ENCODE results near the gene EPN3. TPM values are rescaled to one million over a fixed set of nuclear protein-coding genes. Genes with fewer than 3 reads are reported as not detected.

Gene EPN3
- total RNA-seq, 1 experiment from 2014 or later: not detected

DNA sequence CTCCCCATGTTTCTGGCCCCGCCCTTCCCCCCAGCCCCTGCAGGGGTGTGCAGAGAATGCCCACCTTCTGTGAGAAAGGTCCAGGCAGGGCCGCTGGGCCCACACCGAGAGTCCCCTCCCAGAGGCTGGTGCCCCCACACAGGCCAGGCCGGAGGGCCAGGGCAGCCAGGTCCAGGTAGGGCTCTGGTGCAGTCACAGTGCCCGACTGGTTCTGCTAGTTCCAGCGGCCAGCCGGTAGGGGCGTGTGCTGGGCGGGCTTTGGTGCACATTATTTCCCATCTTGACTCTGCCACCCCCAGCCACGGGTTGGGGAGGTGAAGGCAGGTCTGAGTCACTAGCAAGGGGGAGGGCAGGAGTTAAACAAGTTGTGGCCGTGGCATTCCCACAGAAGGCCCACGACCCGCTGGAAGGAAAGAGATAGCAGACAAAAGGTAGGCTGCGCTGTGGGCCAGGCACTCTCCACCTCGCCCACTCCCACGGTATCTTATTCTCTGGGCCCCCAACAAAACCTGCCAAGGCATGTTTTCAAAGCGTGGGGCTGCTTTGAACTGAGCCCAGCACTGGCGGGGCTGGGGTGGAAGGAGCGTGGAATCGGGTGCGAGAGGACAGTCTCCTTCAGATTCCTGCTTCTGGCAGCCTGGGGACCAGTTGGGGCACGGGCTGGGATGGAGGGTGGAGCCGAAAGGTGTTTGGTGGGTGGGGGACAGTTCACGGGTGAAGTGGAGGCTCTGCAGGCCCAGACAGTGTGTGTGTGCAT, 1.9 kb downstream of the EPN3 start:
- no peak for DNase-seq (ENCODE audit: low read depth)

DNA sequence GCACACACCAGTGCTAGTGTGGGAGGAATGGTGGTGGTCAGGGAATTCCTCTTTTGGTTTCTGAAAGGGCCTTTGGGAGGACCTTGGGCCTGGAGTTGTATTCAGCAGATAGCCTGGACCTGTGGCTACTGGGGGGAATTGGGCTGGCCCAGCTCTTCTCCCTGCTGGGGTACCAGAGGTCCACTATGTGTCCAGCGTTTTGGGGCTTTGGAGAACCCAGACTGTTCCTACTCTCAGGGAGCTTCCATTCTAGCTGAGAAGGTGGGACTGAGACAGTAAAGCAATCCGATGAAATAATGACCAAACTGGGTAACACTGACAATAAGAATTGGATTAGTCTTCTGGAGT, 2.4 kb downstream of the EPN3 start:
- no peak for DNase-seq (ENCODE audit: low read depth)

DNA sequence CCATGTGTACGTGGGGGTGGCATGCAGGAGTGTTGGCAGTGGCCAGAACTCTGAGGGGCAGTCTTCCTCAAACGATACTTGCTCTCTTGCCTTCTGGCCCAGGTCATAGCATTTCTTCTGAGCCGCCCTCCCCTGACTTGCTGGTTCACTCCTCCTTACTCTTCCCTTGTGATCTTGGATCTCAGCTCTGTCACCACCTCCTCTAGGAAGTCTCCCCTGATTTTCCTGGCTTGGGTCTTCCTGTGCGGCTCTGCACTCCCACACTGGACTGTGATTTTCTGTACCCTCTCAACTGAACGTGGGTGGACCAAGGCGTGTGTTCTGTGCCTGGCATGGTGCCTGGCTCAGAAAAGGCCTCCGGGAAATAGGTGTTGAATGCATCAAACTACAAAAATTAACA, 2.9 kb downstream of the EPN3 start:
- DNase-seq (ENCODE audit: low read depth): no peak

DNA sequence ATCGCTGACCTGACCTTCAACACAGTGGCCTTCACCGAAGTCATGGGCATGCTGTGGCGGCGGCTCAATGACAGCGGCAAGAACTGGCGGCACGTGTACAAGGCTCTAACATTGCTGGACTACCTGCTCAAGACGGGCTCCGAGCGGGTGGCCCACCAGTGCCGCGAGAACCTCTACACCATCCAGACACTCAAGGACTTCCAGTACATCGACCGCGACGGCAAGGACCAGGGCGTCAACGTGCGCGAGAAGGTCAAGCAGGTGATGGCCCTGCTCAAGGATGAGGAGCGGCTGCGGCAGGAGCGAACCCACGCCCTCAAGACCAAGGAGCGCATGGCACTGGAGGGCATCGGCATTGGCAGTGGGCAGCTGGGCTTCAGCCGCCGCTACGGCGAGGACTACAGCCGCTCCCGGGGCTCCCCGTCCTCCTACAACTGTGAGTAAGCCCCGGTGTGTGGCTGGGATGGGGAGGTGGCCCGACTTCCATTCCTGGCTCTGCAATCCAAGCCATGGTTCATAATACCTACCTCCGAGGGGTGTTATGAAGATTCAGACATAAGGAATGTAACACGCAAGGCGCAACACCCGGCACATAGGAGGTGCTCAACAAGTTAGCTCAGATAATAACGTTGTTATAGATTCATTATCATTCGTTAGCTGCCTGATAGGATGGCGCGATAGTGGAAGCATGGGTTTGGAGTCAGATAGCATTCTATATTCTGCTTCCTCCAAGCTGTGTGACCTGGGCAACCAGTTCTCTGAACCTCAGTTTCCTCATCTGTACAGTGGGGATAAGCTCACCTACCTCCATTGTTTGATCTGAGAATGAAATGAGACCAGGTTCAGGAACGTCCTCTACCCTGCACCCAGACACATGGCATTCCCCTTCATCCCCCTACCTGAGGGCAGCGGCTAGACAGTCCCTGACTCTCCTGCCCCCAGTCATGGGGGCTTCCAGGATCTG, 4.4 kb downstream of the EPN3 start:
- no peak for DNase-seq (ENCODE audit: low read depth)

DNA sequence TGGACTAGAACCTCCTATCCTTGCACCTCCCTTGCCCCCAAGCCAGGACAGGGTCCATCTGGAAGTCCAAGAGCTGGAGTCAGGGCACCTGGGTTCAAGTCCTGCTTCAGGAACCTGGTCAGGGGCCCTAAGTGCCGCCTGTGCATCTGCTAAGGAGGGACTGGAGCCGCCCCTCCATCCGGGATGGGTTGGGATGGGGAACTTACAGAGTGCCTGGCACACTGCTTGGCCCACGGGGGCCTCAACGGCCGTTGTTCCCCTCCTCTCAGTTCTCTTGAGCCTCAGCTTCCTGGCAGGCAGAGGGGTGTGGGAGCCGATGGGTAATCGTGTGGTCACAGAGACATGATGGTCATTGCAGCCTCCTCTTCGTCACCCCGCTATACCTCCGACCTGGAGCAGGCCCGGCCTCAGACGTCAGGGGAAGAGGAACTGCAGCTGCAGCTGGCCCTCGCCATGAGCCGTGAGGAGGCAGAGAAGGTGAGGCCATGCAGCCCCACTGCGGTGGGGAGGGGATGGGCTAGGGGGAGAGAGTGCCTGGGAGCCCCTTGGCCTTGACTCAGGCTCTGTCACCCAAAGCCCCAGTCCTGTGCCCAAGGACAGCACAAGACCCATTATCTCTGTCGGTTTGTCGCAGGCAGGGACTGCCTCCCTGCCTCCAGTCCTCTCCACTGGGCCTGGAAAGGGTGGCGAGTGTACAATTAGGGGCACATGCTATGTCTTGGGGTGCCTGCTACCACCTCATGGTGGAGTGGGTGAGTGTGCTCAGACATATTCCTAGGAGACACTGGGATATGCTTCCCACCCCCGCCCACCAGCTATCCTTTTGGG, 5.4 kb downstream of the EPN3 start:
- no peak for DNase-seq (ENCODE audit: low read depth)

DNA sequence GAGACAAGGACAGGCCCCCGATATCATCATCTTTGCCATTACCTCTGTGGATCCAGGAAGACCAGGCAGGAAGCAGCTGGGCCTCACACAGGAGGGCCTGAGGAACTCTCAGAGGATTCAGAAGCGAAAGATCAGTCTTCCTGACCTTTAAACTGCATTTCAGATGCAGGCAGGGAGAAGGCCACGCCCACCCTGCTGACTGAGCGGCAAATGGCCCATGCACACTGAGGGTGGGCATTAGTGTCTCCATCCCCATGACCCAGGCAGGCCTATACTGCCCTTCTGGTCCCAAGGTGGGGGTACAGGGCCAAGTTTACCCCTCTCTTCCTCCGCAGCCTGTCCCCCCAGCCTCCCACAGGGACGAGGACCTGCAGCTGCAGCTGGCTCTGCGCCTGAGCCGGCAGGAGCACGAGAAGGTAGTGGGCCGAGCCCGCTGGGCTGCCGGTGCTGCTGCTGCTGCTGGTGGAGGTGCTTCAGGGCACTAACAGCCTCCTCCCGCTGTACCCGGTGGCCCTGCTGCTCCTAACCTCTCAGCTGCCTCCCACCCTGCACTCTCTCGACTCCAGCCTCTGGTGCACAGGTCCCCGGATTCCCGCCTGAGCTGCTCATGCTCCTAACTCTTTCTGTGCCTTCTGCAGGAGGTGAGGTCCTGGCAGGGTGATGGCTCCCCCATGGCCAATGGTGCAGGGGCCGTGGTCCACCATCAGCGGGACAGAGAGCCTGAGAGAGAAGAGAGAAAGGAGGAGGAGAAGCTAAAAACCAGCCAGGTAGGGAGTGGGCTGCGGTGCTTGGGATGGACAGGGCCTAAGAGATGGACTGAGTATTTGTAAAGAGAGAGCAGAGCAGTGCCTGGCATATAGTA, 6.2 kb downstream of the EPN3 start:
- DNase-seq (ENCODE audit: low read depth): no peak

DNA sequence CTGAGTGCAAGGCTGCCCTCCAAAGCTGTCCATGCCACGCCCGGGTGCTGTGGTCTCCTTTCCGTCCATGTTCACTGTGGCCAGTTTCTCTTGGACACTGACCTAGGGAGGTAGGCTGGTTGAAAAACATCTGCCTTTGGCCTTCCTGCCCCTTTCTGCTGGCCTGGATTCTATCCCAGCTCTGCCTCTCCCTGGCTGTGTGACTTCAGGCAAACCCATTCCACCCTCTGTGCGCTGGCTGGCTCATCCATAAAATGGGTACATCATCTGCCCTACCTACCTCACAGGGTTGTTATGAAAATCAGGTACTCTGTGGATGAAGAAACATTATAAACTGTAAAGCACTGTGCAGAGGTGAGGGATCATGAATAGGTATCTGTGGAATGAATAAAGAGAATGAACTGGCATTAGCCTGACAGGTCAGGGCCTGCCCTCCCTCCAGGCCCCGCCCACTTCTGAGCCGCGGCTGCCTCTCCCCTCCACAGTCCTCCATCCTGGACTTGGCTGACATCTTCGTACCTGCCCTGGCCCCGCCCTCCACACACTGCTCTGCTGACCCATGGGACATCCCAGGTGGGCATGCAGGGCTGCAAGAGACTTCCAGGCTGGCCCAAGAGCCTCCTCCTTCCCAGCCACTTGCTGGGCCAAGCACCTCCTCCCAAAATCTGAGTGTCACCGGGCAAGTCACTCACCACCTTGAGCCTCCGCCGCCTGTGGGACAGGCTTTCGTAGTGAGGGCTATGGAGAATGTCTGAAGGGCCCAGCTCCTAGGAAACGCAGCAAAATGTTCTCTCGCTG, 7.4 kb downstream of the EPN3 start:
- DNase-seq (ENCODE audit: low read depth): no peak

DNA sequence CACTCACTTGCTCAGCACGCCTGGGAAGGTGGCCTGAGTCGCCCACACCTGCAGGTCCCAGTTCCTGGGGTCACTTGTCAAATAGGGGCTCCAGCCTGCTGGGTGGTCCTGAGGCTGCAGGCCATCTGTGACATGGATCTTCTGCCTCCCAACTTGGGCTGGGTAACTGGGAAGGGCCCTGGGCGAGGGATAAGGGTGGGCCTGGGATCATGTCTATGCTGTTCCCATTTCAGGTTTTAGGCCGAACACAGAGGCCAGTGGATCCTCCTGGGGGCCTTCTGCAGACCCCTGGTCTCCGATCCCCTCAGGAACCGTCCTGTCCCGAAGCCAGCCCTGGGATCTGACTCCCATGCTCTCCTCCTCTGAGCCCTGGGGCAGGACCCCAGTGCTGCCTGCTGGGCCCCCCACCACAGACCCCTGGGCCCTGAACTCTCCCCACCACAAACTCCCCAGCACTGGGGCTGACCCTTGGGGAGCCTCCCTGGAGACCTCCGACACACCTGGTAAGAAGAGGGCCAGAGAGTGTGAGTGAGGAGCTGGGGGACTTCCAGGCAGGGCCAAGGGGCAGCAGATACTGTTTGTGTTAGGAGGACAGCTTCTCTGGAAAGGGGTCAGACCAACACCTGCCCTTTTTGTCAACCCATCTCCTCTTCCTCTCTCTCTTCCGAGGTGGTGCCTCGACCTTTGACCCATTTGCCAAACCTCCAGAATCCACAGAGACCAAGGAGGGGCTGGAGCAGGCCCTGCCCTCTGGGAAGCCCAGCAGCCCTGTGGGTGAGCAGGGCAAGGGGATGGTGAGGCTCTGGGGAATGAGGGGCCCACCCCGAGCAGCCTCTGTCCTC, 8.2 kb downstream of the EPN3 start:
- DNase-seq (ENCODE audit: low read depth): no peak

DNA sequence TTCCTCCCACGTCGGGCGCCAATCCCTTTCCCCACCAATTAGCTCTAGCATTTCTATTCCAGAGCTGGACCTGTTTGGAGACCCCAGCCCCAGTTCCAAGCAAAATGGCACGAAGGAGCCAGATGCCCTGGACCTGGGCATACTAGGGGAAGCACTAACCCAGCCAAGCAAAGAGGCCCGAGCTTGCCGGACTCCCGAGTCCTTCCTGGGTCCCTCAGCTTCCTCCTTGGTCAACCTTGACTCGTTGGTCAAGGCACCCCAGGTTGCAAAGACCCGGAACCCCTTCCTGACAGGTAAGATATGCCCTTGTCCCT, 8.8 kb downstream of the EPN3 start:
- no peak for DNase-seq (ENCODE audit: low read depth)

DNA sequence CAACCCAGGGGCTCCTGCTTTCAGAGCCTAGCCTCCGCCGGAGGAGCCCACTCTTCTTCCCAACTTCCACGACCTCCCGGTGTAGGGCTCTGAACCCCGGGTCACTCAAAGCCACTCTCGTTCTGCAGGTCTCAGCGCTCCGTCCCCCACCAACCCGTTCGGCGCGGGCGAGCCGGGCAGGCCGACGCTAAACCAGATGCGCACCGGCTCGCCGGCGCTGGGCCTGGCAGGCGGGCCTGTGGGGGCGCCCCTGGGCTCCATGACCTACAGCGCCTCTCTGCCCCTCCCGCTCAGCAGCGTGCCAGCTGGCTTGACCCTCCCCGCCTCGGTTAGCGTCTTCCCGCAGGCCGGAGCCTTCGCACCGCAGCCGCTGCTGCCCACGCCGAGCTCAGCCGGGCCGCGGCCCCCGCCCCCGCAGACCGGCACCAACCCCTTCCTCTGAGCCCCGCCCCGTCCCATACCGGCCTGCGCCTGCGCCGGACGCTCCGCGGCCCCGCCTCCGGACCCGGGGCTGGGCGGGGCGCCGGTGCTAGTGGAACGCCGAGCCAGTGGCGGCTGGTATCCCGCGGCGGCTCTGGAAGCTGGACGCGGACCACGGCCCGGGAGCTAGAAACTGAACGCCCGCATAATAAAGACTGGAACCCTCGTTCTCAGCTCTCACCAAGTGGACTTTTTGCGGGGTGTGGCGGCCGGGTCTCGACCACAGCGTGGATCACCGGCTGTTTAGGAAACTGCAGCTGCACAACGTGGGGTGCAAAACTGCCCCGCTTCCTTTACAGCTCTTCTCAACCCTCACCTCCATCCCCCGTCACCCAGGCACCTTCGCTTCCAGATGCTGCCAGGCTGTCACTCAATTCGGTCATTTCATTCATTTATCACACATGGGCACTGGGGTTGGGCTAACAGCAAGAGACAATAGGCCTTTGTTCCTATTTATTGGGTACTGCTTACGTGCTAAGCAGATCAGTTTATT, 9.5 kb downstream of the EPN3 start:
- peak; percentile 72 for DNase-seq (ENCODE audit: low read depth)

DNA sequence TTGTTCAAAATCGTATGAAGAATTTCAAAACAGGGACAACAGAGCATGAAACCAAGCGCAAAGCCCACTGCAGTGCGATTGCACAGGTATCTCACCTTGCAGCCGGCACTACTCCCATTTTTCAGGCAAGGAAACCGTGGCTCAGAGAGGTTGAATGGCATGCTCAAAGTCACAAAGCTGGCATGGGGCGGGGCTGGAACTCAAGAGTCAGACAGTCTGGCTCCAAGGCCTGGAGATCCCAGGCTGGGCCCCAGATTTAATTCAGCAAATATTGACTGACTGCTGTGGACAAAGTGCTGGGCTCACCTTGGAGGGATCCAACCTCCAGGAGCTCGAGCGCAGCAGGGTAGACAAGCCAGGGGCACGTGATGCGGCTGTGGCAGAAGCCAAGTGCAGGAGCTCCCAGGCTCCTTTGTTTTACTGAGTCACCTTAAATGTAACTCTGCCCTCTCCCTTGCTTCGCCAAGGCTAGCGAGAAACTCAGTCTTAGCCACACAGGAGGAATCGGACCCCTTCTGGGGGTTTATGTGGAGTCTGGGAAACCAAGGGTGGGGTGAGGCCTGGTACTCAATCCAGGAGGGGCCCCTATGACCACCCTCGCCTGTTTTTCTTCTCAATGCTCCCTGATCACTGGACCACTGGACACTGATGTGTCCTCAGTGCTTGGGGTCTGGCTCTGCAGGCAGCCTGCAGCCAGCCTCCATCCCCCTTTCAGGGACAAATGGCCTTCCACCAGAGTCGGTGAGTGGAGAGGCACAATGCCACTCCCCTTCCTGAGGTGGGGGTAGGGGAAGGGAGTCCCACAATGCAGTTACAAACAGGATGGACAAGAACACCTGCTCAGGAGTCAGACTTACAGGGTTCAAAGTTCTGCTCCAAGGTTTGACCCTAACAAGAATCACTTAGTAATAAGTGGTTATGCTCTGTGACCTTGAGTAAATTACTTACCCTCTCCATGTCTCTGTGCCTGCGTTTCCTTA, 10.6 kb downstream of the EPN3 start:
- no peak for DNase-seq (ENCODE audit: low read depth)

DNA sequence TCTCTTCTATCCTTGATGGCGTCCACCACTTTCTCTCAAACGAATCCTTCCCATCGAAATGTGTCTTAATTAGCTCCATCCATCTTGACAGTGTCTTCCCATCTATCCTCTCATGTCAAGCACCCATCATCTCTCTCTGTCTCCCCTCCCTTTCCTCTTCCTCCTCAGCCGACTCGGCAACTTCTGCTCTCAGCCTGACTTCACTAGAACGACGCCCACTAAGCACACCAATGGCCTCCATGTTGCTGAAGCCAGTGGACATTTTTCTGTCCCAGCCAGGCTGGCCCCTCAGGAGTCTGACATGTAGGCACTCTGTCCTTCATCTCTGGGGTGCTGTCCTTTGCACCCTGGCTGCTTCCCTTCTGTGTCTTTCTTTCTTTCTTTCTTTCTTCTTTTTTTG, 12.0 kb downstream of the EPN3 start:
- DNase-seq (ENCODE audit: low read depth): no peak

DNA sequence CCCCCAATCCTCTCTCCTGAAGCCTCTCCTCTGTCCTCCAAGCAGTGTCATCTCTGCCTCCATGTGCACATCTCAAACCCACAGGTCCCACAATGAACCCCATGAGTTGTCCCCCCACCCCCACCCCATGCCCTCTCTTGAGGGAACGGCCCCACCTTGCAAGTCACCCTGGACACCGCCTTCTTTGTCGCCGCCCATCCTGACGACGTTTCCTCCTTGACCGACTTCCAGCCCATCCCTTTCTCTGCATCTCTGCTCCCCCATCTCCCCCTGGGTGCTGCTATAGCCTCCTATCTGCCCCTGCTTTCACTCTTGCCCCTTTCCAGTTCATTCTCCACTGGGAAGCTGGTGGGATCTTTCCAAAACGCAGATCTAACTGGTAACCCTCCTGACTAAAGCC, 12.8 kb downstream of the EPN3 start:
- no peak for DNase-seq (ENCODE audit: low read depth)

DNA sequence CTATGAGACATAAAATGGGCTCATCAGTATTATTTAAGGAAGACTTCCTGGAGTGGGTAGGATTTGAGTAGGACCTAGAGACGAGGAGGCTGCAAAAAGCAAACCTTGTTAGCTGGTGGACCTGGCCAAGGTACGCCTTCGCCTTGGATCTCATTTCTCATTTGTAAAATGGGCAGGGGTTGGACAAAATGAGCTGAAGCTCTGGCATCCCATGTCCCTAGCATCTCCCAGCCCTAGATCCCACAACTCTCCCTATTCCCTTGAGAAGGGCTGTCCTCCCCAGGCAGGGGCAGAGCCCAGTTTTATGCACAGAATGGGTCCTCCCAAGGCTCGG, 14.1 kb downstream of the EPN3 start:
- no peak for DNase-seq (ENCODE audit: low read depth)

DNA sequence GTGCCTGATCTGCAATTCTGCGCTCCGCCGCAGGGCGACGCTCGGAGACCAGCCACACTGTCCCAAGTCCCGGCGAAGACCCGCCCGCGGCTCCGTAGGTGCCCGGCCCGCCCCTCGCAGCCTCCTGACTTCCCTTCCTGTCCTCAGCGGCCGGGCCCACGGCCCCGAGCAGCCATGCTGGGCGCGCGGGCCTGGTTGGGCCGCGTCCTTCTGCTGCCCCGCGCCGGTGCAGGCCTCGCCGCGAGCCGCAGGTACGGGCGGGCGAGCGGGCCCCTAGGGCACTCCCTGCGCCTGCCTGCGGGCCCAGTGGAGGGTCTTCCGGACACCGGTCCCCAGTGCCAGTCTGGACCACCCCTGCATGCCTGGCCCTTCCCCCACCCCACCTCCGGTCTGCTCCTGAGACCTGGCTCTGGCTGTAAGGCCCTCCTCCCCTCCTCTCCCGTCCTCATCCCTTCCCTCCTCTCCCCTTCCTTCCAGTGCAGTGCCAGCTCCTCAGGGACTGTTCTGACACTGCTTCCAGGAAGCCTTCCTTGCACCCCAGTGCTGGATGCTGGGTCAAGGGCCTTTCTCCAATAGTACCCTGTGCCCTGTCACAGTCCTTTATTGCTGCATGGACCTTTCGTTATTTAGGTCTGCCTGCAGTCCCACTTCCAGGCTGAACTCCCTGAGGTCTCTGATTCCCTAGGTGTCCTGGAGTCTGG, 14.7 kb downstream of the EPN3 start, which contains the start of gene SPATA20:
Gene SPATA20 (plus strand): TSS at position 140 of the 701 bp plus-strand sequence. CDS start 35 bp downstream, at position 175.
- DNase-seq (ENCODE audit: low read depth): peak; percentile 83

DNA sequence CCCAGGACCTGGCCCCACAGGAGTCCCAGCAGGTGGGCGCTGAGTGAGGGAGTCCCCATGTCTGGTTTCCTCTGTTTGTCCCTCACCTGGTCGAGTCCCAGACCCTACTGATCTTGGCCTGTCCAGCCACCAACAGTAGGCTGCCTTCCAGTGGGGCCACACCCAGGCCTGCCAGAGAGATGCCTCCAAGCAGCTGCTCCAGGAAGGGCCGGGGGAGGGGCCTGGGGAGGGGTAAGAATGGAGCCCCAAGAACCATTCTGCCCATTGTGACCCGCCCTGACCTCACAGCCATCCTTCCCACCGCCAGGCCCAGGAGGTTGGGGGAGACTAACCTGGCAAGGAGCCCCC, 15.2 kb downstream of the EPN3 start:
- no peak for DNase-seq (ENCODE audit: low read depth)

DNA sequence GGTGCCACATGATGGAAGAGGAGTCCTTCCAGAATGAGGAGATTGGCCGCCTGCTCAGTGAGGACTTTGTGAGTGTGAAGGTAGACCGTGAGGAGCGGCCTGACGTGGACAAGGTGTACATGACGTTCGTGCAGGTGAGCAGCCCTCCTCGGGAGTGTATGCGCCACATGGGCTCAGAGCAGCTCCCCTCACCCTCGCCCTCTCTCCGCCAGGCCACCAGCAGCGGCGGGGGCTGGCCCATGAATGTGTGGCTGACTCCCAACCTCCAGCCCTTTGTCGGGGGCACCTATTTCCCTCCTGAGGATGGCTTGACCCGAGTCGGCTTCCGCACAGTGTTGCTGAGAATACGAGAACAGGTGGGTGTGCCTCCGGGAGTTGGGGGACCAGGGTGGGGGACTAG, 16.3 kb downstream of the EPN3 start:
- DNase-seq (ENCODE audit: low read depth): no peak
